Endometrial microvascular endothelial cells (primary cell): ENCODE measurements around the gene C2CD5. TPM values are rescaled to one million over a fixed set of nuclear protein-coding genes. Genes with fewer than 3 reads are reported as not detected.

Experiments
- in situ Hi-C: cut with HindIII; loops from 2 replicates; pipeline ENCODE4 v1.10.0; 2017; ENCODE audit warnings: low sequenced_read_pairs, low pct_unique_long_range_greater_than_20kb; ENCODE audit errors: inconsistent ontology term
- total RNA-seq: library from RNA; depleted of rRNA; stranded (reverse); fragments of >200 nt; gene quantifications from one replicate; pipeline ENCODE4 v1.2.3, GENCODE V29; 2015; ENCODE audit errors: inconsistent ontology term

Gene C2CD5
- total RNA-seq, 1 donor from 2014 or later: 28.1 TPM

- in situ Hi-C loops: no loop called here
Measured at GRCh38 chr12:22536971-22537544, 7.3 kb downstream of the C2CD5 start.

GRCh38 chr12:22536346-22536945 lies 7.9 kb downstream of the C2CD5 start:
- in situ Hi-C loops: no loop called here

GRCh38 chr12:22535478-22535877 lies 8.9 kb downstream of the C2CD5 start:
- in situ Hi-C loops: no loop called here

GRCh38 chr12:22535038-22535437 lies 9.3 kb downstream of the C2CD5 start:
- in situ Hi-C loops: no loop called here

- in situ Hi-C loops: no loop called here
Measured at GRCh38 chr12:22533155-22533554, 11.2 kb downstream of the C2CD5 start.

GRCh38 chr12:22532317-22532716 lies 12.0 kb downstream of the C2CD5 start:
- in situ Hi-C loops: no loop called here

- in situ Hi-C loops: no loop called here
Measured at GRCh38 chr12:22531205-22531604, 13.1 kb downstream of the C2CD5 start.

- in situ Hi-C loops: no loop called here
Measured at GRCh38 chr12:22529281-22530060, 14.9 kb downstream of the C2CD5 start.

- in situ Hi-C loops: no loop called here
Measured at GRCh38 chr12:22527999-22528398, 16.3 kb downstream of the C2CD5 start.

GRCh38 chr12:22526836-22527235 lies 17.5 kb downstream of the C2CD5 start:
- in situ Hi-C loops: no loop called here

- in situ Hi-C loops: no loop called here
Measured at GRCh38 chr12:22525426-22525825, 18.9 kb downstream of the C2CD5 start.

- in situ Hi-C loops: no loop called here
Measured at GRCh38 chr12:22518998-22519397, 25.3 kb downstream of the C2CD5 start.

- in situ Hi-C loops: no loop called here
Measured at GRCh38 chr12:22518060-22518719, 26.2 kb downstream of the C2CD5 start.

- in situ Hi-C loops: no loop called here
Measured at GRCh38 chr12:22514875-22515274, 29.5 kb downstream of the C2CD5 start.

GRCh38 chr12:22505826-22506225 lies 38.5 kb downstream of the C2CD5 start:
- in situ Hi-C loops: no loop called here

GRCh38 chr12:22500100-22500499 lies 44.2 kb downstream of the C2CD5 start:
- in situ Hi-C loops: no loop called here

- in situ Hi-C loops: no loop called here
Measured at GRCh38 chr12:22499445-22499844, 44.9 kb downstream of the C2CD5 start.

GRCh38 chr12:22494319-22494718 lies 50.0 kb downstream of the C2CD5 start:
- in situ Hi-C loops: no loop called here

- in situ Hi-C loops: no loop called here
Measured at GRCh38 chr12:22491034-22491433, 53.3 kb downstream of the C2CD5 start.

- in situ Hi-C loops: no loop called here
Measured at GRCh38 chr12:22488478-22488877, 55.9 kb downstream of the C2CD5 start.
